Activated CD4-positive, CD25-positive, alpha-beta regulatory T cell (primary cell): ENCODE data around the gene TMEM215.
"Not testable (repeated sequence)": the region's sequence is repeated elsewhere in the genome, so short reads cannot be mapped to it uniquely, and the experiment has no call there.

ENCODE experiments used
- DNase-seq, 4 experiments: peaks; one replicate each; lab custom pipeline; 2025; lab: John Stamatoyannopoulos, UW

The TMEM215 gene

GRCh38 chr9:32783168-32783891, at the start of gene TMEM215:
TSS of gene TMEM215 (plus strand) at chr9:32783540. CDS start at chr9:32784184, 644 bp downstream.
- no peak for DNase-seq

DNA sequence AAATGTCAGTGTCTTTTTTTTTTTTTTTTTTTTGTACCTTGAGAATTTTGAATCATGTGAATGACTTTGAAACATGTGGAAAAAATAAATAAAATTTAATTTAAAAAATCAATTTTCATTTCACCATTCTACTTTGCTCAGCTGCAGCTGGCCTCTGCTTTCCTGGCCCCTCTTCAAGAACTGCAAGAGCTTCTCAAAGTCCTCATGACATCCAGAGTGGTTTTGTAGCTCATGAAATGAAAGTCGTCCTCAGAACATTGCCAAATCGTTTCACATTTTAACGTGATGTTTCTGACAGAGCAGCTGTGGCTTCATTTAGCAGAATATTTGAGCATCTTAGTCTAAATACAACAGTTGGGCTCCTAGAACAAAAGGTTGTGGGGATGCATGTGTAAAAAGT, 47.9 kb upstream of the TMEM215 start:
- DNase-seq, result no peak

- DNase-seq, result no peak
Measured at GRCh38 chr9:32737378-32737777, 46.0 kb upstream of the TMEM215 start.

DNA sequence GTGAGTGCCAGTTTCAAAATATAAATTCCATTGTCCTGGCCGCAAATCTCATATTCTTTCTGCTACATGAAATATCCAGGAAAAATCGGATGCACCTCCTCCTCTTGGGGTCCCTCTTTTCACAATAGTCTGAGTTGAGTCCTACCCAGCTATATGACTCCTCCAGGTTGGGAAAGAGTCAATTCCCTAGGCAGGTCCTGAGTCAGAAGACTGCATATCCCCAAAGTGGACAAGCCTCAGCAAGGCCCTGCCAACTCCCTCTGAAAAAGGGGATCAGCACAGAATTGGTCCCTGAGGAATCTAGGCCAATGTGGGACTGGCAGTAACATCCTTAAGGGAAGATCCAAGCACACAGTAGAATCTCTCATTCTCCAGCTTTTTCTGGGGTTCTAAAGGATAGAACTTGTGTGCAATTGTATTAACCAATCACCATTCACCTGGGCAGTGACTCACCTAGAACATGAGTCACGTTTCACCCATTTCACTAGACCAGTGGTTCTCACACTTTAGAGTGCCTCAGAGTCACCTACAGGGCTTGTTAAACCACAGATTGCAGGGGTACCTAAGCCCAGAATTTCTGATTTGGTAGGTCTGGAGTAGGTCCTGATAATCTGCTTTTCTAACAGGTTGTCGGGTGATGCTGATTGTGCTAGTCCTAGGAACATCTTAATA, 44.7 kb upstream of the TMEM215 start:
- no peak for DNase-seq

- no peak for DNase-seq
Measured at GRCh38 chr9:32741706-32742105, 41.6 kb upstream of the TMEM215 start.

GRCh38 chr9:32742296-32742695, 41.0 kb upstream of the TMEM215 start:
- DNase-seq, result no peak

GRCh38 chr9:32748013-32748412, 35.3 kb upstream of the TMEM215 start:
- DNase-seq, result no peak

GRCh38 chr9:32755730-32756129, 27.6 kb upstream of the TMEM215 start:
- DNase-seq, result no peak

DNA sequence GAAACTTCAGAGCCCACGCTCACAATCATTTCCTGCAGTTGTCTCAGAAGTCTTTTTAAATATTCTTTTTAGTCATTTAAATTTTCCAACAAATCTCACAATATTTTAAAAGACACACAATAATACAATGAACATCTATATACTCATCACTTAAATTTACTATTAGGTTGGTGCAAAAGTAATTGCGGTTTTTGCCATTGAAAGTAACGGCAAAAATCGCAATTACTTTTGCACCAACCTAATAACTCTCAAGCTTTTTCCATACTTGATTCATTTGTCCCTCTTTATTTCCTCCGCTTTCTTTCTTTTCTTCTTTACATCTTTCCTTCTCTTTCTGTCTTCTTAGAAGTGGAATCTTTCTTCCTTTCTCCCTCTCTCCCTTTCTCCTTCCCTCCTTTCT, 19.2 kb upstream of the TMEM215 start:
- no peak for DNase-seq

DNA sequence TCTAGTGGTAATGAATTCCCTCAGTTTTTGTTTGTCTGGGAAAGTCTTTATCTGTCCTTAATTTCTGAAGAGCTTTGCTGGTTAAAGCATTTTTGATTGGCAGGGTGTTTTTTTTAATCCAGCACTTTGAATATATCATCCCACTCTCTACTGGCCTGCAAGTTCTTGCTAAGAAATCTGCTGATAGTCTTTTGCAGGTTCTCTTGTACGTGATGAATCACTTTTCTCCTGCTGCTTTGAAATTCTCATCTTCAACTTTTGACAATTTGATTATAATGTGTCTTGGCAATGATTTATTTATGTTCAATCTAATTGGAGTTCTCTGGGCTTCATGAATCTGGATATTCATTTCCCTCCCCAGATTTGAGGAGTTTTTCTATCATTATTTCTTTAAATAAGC, 8.1 kb upstream of the TMEM215 start:
- no peak for DNase-seq

DNA sequence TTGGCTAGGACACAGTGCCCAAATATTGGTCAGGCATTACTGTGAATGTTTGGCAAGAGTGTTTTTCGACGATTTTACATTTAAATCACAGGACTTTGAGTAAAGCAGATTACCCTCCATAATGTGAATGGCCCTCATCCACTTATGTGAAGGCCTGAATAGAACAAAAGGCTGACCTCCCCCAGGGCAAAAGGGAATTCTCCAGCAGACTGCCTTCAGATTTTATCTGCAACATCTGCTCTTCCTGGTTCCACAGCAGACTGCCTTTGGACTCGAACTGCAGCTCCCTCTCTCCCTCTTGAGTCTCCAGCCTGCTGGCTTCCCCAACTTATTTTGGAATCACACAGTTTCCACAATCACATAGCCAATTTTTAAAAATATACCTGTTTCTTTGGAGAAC, 7.1 kb upstream of the TMEM215 start:
- DNase-seq, result no peak

GRCh38 chr9:32782476-32783167, 718 bp upstream of the TMEM215 start:
- no peak for DNase-seq

GRCh38 chr9:32787816-32788215, 4.5 kb downstream of the TMEM215 start:
- no peak for DNase-seq

DNA sequence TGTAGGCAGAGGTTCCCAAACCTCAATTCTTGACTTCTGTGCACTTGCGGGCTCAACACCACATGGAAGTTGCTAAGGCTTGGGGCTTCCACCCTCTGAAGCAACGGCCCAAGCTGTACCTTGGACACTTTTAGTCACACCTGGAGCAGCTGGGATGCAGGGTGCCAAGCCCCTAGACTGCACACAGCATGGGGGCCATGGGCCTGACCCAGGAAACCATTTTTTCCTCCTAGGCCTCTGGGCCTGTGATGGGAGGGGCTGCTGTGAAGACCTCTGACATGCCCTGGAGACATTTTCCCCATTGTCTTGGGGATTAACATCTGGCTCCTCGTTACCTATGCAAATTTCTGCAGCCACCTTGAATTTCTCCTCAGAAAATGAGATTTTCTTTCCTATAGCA, 12.7 kb downstream of the TMEM215 start:
- not testable (repeated sequence) for DNase-seq

- no peak for DNase-seq
Measured at GRCh38 chr9:32801530-32801929, 18.2 kb downstream of the TMEM215 start.

DNA sequence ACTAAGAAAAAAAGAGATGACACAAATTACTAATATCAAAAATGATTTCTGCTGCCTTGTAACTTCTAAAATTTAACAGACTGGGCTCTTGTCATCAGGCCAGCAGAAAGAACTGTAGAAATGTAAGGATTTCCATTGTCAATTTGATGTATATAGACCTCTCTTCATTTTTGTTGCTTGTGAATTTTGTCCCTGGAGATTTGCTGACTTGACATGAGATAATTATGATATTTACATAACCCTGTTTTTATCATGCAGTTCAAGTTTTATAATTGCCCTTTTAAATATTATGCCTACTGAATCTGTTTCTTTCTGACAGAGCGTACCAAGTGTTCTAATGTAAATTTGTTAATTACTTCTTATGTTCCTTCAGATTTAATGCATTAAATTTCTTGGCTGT, 23.9 kb downstream of the TMEM215 start:
- DNase-seq, result no peak

DNA sequence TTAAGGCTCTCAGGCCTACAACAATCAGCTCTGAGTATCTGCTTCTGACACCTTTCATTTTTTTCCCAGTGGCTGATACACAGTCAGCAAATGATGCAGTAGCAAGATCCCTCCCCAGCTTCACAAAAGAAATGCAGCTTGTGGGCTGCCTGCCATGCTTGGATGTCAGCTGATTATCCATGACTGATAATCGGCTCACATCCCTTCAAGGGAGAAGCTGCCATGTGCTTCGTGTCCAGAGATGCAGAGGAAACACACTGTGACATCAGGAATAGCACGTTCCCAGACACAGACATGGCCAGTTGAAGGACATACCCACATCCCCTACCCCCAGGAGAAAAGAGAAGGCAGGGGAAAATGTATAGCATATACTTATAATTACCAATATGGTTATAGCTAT, 27.9 kb downstream of the TMEM215 start:
- no peak for DNase-seq

GRCh38 chr9:32820322-32820721, 37.0 kb downstream of the TMEM215 start:
- DNase-seq, result no peak

DNA sequence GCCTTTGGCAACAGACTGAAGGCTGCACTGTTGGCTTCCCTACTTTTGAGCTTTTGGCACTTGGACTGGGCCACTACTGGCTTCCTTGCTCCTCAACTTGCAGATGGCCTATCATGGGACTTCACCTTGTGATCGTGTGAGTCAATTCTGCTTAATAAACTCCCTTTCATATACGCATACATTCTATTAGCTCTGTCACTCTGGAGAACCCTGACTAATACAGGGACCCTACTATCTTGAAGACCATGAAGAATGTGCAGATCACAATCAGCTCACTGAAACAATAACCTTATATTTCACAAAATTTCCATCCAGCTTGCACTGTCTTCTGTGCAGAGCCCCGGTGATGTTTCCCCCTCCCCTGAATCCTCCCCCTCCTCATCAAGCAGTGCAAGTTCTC, 39.8 kb downstream of the TMEM215 start:
- DNase-seq, result no peak

DNA sequence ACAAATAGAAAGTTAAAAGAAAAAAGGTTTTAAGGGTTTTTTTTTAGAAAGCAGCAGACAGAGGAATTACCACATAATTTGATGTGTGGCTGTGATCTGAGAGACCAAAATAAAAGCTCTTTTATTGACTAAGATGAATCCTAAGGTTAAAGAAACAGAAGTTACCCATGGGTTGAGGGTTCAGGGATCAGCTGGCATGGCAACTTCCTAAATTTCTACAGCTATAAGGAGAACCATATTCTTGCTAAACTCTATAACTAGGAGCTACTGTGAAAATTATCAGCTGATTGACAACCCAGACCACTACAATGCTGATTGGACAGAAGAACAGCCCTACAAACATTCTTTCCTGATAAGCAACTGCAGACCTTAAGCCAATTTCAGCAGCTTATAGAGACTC, 40.2 kb downstream of the TMEM215 start:
- DNase-seq, result no peak

- DNase-seq, result no peak
Measured at GRCh38 chr9:32825203-32825602, 41.9 kb downstream of the TMEM215 start.

DNA sequence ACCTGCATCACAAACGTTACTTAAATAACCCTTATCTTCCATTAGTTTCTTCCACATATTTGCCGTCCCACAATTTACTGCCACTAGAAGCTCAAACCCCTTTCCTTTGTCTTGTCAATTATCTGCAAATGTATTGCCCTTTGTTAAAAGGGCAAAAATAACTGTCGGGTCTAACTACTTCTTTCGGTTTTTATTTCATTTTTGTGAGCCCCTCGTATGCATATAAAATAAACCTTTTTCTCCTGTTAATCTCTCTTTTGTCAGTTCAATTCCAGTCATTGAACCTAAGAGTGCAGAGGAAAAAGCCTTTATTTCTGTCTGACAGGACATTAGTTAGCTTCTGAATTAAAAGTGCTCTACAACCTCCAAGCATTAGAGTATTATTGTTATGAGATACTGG, 45.5 kb downstream of the TMEM215 start:
- DNase-seq, result no peak

GRCh38 chr9:32832346-32832745, 49.0 kb downstream of the TMEM215 start:
- no peak for DNase-seq
